Urothelium cell line (cell line): ENCODE data around the gene CLDN4.
"Not testable (repeated sequence)": the region's sequence is repeated elsewhere in the genome, so short reads cannot be mapped to it uniquely, and the experiment has no call there.

Experiments
- DNase-seq: peaks from one replicate; pipeline ENCODE4 v3.0.0; 2011; ENCODE audit warnings: low spot score, mixed read lengths
- FAIRE-seq: peaks from 2 replicates; lab custom pipeline; 2011; peaks lifted over from hg19 to GRCh38; lab: Jason Lieb, UNC

CLDN4 gene

DNA sequence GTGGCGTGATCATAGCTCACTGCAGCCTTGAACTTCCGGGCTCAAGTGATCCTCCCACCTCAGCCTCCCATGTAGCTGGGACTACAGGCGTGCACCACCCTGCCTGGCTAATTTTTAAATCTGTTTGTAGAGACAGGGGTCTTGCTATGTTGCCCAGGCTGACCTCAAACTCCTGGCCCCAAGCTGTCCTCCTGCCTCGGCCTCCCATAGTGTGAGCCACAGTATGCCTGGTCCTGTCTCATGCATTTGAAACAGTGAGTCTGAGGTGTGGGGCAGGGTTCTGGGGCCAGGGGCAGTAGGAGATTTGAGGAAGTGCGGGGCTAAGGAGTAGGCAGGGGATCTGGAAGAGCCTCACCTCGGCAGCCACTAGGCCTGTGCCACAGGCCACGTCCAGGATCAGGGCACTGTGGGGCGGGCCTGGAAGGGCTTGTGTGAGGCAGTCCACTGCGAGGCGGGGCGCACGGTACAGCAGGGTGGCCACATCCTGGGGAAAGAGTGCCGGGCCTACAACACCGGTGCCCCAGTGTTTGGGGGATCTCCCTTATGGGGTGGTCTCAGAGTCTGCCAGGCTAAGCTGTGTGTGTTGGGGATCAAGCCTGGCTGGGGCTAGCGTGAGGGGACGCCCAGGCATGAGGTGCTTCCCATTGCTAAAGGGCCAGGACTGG is 10.1 kb downstream of the CLDN4 start:
- FAIRE-seq (no peak), DNase-seq (no peak)

DNA sequence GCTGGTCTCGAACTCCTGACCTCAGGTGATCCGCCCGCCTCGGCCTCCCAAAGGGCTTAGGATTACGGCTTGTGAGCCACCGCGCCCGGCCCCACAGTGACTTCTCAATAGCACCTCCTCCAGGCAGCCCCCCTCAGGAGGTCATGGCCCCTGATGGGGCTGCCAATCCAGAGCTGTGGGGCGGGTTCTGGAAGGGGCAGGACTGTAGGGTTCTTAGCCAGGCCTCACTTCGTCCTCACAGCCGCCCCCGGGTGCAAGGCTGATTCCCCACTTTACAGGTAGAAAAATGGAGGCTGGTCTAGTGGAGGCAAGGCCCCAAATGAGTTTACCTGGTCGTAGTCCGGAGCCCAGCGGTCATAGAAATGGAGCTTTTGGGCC is 10.9 kb downstream of the CLDN4 start:
- DNase-seq (no peak), FAIRE-seq (no peak)

DNA sequence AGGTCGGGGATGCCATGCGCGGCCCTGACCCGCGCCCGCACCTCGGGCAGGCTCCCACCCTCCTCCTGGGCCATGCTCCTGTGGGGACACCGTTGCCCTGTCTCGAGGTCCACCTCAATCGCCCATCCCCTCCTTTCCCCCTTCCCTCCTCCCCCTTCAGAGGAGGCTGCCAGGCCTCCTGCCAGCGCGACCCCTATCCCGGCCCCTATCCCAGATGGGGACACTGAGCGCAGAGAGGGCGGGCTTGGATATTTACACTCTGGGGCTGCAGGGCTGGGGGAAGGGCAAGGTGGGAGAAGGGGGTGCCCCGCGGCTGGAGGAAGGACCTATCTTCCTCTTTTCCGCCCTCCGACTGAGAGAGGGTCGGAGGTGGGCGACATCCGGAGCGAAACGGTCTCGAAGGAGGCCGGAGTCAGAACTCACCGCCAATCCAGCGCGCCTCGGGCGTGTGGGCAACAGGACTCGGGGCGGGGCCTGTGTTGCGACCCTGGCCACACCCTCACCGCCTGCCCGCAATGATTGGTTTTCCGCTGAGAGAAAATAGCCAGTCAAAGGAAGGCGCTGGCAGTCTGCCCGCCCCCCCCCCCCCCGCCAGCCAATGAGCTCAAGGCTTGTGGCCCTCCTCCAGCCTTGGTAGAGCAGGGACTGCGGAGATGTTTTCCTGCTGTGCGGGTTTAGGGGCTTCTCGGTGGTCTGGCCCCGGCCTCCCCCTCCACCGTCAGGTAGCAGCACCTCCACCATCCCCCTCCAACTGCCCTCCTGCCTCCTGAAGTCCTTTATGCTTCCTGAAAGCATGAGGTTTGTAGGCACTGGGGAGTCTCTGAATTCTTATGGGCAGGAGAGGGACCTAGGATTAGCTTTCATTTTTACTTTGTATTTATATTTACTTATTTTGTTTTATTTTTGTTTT is 11.5 kb downstream of the CLDN4 start, which contains the start of gene METTL27:
Gene METTL27 (minus strand): TSS at position 450 of the 910 bp plus-strand sequence. CDS start 376 bp downstream, at position 74.
- FAIRE-seq (no peak), DNase-seq (peak; percentile 96)

DNA sequence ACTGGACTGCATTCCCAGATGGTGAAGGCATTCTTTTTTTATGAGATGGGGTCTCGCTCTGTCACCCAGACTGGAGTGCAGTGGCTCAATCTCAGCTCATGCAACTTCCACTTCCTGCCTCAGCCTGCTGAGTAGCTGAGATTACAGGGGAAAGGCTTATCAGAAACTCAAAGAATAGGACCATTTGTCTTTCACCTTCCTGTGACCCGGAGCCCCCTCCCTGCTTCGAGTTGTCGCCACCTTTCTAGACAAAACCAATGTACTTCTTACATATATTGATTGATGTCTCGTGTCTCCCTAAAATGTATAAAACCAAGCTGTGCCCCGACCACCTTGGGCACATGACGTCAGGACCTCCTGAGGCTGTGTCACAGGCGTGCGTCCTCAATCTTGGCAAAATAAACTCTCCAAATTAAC is 13.3 kb downstream of the CLDN4 start:
- no peak for DNase-seq
- no peak for FAIRE-seq

DNA sequence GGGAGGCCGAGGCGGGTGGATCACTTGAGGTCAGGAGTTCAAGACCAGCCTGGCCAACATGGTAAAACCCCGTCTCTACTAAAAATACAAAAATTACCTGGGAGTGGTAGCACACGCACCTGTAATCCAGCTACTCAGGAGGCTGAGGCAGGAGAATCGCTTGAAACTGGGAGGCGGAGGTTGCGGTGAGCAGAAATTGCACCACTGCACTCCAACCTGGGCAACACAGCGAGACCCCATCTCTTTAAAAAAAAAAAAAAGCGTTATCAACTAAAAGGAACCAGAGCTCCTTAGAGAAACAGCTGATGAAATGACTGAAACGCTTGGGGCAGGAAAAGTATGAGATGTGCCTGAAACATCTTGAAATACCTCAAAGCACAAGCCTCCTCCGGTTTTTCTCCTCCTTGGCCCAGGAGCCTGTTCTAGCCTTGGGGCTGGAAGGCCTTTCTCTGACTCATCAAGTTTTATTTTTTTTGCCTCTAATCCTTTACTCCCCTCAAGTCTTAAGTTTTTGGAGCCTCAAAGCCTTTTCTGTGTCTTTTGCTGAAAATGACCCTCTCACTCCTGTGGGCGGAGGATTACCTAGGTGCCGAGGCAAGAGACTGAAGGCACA is 14.2 kb downstream of the CLDN4 start:
- DNase-seq: no peak
- FAIRE-seq: no peak

DNA sequence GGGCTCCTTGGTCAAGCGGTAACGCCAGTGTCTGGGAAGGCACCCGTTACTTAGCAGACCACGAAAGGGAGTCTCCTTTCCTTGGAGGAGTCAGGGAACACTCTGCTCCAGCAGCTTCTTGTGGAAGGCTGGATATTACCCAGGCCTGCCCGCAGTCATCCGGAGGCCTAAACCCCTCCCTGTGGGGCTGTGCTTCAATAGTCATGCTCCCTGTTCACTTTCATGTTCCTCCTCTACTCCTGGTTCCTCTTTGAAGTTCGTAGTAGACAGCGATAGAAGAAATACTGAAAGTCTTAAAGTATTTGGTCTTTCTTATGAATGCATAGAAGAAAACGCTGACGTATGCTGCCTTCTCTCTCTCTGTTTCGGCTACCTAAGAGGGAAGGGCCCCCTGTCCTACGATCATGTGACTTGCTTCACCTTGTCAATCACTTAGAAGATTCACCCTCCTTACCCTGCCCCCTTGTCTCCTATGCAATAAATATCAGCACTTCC is 15.0 kb downstream of the CLDN4 start:
- DNase-seq, FAIRE-seq: not testable (repeated sequence)

DNA sequence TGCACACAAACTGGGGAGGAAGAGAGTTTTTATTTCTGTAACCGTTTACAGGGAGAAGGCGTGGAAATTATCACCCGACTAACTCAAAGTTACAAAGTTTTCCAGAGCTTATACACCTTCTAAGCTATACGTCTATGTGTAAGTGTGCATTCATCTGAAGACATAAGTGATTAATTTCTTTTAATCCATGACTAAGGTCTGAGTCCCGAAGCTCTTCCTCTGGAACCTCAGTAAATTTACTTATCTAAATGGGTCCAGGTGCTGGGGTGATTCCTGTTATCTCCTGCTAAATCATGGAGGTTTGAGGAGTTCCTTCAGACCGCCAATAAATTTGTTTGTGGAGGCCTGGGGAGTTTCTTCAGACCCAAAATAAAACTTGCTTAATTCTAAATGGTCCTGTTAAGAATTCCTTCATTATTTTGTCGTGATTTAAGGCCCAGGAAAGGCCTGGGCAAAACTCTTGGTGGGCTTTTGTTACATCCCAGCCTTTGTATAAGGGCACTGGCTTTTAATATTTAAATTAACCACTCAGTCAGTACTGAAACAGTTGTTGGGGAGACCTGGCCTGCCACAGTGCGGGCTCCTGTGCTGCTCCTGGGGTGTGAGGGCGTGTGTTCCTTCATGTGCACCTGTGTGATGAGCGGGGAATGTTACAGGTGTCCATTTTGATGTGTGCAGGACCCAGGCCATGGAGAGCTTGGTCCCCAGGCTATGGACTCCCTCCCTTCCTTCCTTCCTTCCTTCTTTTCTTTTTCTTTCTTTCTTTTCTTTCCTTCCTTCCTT is 17.3 kb downstream of the CLDN4 start:
- DNase-seq (no peak), FAIRE-seq (no peak)

DNA sequence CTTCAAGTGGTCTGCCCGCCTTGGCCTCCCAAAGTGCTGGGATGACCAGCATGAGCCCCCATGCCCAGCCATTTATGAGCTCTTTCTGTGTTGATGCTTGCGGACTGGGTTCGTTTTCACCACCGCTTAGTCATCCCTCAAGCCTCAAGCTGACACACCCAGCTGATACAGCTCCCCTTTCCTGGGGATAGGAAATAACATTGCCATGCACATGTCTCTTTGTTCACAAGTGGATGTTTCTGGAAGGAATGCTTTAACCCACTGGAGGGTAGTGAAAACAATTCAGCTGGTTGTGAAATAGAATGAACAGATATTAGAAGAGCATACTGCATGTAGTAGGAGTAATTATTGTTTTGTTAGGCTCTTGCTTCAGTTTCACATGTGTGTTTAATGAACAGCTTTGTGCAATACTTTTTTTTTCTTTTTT is 20.0 kb downstream of the CLDN4 start:
- peak; percentile 87 for DNase-seq
- FAIRE-seq: peak; percentile 67

DNA sequence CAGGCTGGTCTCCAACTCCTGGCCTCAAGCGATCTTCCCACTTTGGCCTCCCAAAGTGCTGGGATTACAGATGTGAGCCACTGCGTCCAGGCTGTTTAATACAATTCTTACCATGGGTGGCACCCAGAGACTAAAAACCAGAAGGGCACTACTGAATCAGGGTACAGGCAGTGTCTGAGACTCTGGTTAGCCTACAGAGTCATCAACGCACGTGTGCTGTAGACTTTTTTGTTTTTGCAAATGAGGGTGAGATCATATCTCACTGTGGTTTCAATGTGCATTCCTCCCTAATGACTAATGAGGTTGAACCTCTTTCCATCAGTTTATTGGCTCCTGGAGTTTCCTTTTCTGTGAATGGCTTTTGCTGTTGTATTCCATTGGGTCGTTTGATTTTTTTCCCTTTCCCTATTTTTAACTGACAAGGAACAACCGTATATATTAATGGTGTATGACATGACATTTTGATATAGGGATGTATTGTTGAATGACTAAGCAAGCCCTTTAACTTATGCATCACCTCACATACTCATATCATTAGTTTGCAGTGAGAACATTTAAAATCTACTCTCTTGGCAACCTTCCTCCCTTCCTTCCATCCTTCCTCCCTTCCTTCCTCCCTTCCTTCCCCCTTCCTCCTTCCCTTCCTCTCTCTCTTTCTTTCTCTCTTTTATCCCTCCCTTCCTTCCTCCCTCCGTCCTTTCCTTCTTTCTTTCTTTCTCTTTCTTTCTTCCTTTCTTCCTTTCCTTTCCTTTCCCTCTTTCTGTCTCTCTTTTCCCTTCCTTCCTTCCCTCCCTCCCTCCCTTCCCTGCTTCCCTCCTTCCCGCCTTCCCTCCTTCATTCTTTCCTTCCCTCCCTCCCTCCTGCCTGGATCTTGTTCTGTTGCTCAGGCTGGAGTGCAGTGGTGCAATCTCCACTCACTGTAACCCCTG is 20.9 kb downstream of the CLDN4 start:
- peak; percentile 76 for DNase-seq
- FAIRE-seq: no peak

DNA sequence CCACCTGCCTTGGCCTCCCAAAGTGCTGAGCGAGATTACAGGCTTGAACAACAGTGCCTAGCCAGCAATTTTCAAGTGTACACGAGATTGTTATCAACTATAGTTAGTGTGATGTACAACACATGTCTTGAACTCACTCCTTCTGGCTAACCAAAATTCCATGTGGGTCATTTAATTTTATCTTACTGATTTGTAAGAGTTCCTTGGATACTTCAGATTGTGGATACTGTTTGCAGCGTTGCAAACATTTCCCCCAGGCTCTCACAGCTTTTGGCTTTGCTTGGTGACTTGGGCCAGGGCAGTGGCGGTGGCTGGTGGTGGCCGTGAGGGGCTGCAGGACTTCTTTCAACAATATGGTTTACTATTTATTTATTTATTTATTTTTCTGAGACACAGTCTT is 21.7 kb downstream of the CLDN4 start:
- no peak for FAIRE-seq
- DNase-seq: no peak

DNA sequence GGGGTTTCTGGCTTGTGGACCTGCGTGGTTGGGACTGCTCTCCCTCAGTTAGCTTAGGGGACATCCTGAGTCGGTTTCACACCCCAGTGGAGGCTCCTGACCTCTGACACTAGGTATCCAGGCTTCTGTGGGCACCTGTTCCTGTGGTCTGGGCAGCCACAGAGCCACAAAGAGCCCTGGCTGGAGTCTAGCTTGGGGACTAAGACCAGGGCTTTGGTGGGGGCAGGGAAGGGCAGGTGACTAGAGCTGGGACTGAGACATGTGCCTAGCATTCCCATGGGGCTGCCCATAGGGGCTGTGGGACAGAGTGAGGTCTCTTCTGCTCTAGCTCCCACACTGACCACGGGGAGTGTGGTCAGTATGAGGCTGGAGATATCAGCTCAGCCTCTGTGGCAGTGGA is 26.1 kb downstream of the CLDN4 start:
- no peak for FAIRE-seq
- no peak for DNase-seq

DNA sequence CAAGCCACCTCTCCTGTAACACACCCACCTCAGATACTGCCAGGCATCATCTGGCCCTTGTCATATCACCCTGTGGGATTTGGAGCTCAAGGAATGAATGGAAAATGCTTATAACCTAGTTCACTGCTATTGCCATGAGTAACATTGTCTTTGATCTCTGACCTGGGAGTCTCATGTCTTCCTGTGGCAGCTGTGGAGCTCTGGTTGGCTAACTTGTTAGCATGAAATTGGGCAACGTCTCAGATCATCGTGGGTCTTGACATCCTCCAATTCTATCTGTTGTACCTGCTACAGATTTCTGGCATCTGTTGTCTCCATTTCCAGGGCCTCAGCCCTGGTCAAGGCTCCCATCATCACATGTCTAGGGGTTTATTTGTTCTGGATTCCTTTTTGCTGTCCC is 28.0 kb downstream of the CLDN4 start:
- no peak for FAIRE-seq
- no peak for DNase-seq

DNA sequence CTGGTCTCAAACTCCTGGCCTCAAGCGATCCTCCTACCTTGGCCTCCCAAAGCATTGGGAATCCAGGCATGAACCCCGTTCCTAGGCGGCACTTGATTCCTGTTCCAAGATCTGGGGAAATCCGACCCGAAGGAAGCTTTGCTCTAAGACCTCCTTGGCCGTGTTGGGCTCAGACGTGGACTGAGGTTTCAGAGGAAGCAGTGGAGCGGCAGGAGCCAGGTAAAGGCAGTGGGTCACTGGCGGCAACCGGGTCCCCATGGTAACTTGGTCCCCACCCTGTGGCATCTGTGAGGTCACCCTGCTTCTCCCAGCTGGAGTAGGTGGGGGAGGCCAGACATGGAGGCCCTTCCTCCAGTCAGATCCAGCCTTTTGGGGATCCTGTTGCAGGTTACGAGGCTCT is 30.1 kb downstream of the CLDN4 start, which contains the start of gene TMEM270:
Gene TMEM270 (plus strand): TSS at position 301 of the 400 bp plus-strand sequence. CDS start 36 bp downstream, at position 337.
- FAIRE-seq (no peak), DNase-seq (no peak)

DNA sequence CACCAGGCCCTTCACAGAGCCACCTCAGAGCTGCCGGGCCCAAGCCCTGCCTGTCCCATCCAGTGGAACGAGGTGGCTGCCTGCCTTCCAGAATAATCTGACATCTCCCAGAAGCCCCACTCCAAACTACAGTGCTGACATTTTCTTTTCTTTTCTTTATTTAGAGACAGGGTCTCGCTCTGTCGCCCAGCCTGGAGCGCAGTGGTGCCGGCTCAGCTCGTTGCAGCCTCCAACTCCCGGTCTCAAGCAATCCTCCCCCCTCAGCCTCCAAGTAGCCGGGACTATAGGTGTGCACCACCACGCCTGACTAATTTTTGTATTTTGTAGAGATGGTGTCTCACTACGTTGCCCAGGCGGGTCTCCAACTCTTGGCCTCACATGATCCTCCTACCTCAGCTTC is 30.5 kb downstream of the CLDN4 start:
- FAIRE-seq (no peak), DNase-seq (no peak)

DNA sequence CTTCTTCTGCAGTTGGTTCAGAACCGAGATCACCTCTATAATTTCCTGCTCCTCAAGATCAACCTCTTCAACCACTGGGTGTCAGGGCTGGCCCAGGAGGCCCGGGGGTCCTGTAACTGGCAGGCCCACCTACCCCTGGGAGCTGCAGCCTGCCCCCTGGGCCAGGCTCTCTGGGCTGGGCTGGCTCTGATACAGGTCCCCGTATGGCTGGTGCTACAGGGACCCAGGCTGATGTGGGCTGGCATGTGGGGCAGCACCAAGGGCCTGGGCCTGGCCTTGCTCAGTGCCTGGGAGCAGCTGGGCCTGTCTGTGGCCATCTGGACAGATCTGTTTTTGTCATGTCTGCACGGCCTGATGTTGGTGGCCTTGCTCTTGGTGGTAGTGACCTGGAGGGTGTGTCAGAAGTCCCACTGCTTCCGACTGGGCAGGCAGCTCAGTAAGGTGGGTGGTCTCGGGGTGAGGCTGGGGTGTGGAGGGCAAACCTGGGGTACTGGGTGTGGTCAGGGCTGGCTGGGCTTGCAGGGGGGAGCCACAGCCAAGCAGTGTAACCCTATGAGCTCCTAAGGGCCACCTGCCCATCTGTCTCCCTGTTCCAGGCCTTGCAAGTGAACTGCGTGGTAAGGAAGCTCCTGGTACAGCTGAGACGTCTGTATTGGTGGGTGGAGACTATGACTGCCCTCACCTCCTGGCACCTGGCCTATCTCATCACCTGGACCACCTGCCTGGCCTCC is 34.4 kb downstream of the CLDN4 start:
- DNase-seq: no peak
- FAIRE-seq: no peak

DNA sequence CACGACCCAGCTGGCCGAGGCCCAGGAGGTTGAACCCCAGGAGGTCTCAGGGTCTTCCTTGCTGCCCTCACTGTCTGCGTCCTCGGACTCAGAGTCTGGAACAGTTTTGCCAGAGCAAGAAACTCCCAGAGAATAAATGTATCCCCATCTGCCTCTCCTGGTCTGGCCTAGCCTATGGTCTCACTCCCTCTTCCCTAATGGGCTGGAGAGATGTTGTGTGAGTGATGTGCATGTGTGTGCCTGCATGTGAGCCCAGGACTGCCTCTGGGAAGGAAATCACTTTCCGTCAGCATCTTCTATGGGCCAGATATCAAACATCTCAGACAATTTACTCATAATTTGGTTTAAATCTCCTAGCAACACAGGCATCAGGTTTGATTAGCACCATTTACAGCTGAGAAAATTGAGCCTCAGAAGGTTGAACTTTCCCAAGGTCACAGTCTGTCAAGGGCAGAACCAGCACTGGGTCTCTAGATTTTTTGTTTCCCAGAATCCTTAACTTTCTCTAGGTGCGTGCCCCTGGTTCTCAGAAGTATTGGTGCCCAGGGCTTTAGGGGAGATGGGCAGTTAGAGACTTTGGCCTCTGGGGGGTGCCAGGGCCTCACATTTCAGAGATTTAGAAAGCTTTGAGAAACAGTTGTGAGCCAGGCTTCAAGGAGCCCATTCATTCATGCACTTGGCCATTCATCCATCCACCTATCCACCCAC is 35.1 kb downstream of the CLDN4 start:
- FAIRE-seq (no peak), DNase-seq (peak; percentile 46)

DNA sequence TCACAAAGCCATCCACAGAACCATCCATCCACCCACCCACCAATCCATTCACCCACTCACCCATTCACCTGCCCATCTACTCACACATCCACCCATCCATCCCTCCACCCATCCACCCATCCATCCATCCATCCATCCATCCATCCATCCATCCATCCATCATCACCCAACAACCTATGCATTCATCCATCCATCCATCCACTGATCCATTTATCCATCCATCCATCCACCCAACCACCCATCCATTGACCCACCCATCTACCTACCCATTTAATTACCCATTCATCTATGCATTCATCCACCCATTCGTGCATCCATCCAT is 35.6 kb downstream of the CLDN4 start:
- FAIRE-seq: no peak

More for the DNA sequence above, 35.6 kb downstream of the CLDN4 start:
- no peak for DNase-seq
